K562 (cell line): ENCODE results near the gene ARHGEF26. TPM values are rescaled to one million over a fixed set of nuclear protein-coding genes. Genes with fewer than 3 reads are reported as not detected.

Experiments used
- ATAC-seq: fragments of 200-7000 bp; cut with Tn5 transposase; 3 replicates; pipeline ENCODE4 v1.9.1; 2020; ENCODE audit warnings: moderate library complexity
- BruUV-seq: library from RNA; stranded (reverse); fragments of 400-500 nt; replicated peaks from 2 replicates; lab custom pipeline; 2021; lab: Mats Ljungman, UMichigan
- CTCF ChIA-PET: fragments of 300-600 bp; formaldehyde crosslinking; extraction: SDS; loops from one replicate; lab custom pipeline; 2021; ENCODE audit warnings: low intra/inter-chr PET ratio; lab: Yijun Ruan, JAX
- POLR2A ChIA-PET: fragments of 300-600, 350-650 bp; sonication (Branson Sonifier 250); formaldehyde crosslinking; extraction: SDS; loops from one replicate; lab custom pipeline; 2021; ENCODE audit warnings: antibody characterized with exemption, inconsistent platforms; lab: Yijun Ruan, JAX
- DNase-seq, 4 experiments: peaks; one replicate each; pipeline versions ENCODE4 v3.0.0 to v3.0.0-alpha.2; 2011 to 2018; ENCODE audit warnings: low spot score in 3 of 4, mixed read lengths in 3 of 4; ENCODE audit errors: extremely low read depth in 1 of 4
- FAIRE-seq: peaks from 2 replicates; lab custom pipeline; 2011; peaks lifted over from hg19 to GRCh38; lab: Jason Lieb, UNC
- H2AFZ ChIP-seq: 2 replicates; pipeline ENCODE4 v1.6.0; 2011; ENCODE audit warnings: low read depth, low read length, control low read depth, inconsistent platforms
- H3K27ac ChIP-seq: fragments of 200-600 bp; 3 replicates; pipeline ENCODE4 v1.8.0; 2011; ENCODE audit warnings: low read depth, mild to moderate bottlenecking, control low read depth, inconsistent platforms, low read length, moderate library complexity, mixed read lengths; ENCODE audit errors: extremely low read depth
- H3K27me3 ChIP-seq, 2 experiments: fragments of 300-600 bp in 1 of 2; 2 replicates in 1 of 2; 3 replicates in 1 of 2; pipeline versions ENCODE4 v1.6.0 to v1.8.0; 2011; ENCODE audit warnings: inconsistent platforms in 2 of 2, low read length in 2 of 2, mild to moderate bottlenecking in 1 of 2, mixed read lengths in 1 of 2, moderate library complexity in 1 of 2; ENCODE audit not compliant: control insufficient read depth in 2 of 2, insufficient read depth in 2 of 2
- H3K36me3 ChIP-seq: fragments of 300-600 bp; 3 replicates; pipeline ENCODE4 v1.8.0; 2011; ENCODE audit warnings: mild to moderate bottlenecking, low read length, inconsistent platforms; ENCODE audit not compliant: control insufficient read depth, insufficient read depth
- H3K4me1 ChIP-seq, 2 experiments: fragments of 200-600 bp in 1 of 2; replicated peaks in 1 of 2; 2 replicates in 1 of 2; 3 replicates in 1 of 2; pipeline versions ENCODE4 v1.5.1 to v1.8.0; 2011; ENCODE audit warnings: inconsistent platforms in 2 of 2, low read length in 2 of 2, mild to moderate bottlenecking in 1 of 2, mixed read lengths in 1 of 2, moderate library complexity in 1 of 2; ENCODE audit not compliant: control insufficient read depth in 2 of 2, insufficient read depth in 2 of 2
- H3K4me2 ChIP-seq: 2 replicates; pipeline ENCODE4 v1.6.1; 2011; ENCODE audit warnings: low read length, control low read depth, inconsistent platforms, mixed read lengths; ENCODE audit not compliant: insufficient read depth
- H3K4me3 ChIP-seq: fragments of 200-600 bp; sonication (generic), shearing (Covaris generic); 2 replicates; pipeline ENCODE4 v1.5.1; 2016; ENCODE audit warnings: control low read depth, inconsistent platforms
- H3K79me2 ChIP-seq: fragments of 200-600 bp; 3 replicates; pipeline ENCODE4 v1.8.0; 2011; ENCODE audit warnings: low read length, inconsistent platforms; ENCODE audit not compliant: control insufficient read depth, insufficient read depth
- H3K9ac ChIP-seq, 2 experiments: 2 replicates each; pipeline versions ENCODE4 v1.6.0 to v1.6.1; 2011; ENCODE audit warnings: low read depth in 2 of 2, low read length in 2 of 2, control low read depth in 1 of 2, inconsistent platforms in 1 of 2, mild to moderate bottlenecking in 1 of 2, mixed read lengths in 1 of 2; ENCODE audit not compliant: insufficient read depth in 1 of 2
- H3K9me1 ChIP-seq: one replicate; pipeline ENCODE4 v1.6.0; 2011; ENCODE audit warnings: inconsistent platforms, mild to moderate bottlenecking, low read length, moderate library complexity; ENCODE audit not compliant: control insufficient read depth, insufficient read depth
- H3K9me3 ChIP-seq: replicated peaks from 2 replicates; pipeline ENCODE4 v1.5.1; 2011; ENCODE audit warnings: low read depth, low read length, inconsistent platforms; ENCODE audit not compliant: control insufficient read depth, insufficient read depth
- H4K20me1 ChIP-seq: replicated peaks from 2 replicates; pipeline ENCODE4 v1.6.1; 2011; ENCODE audit warnings: low read length, inconsistent platforms, mixed read lengths; ENCODE audit not compliant: control insufficient read depth, insufficient read depth
- CCAR2 ChIP-seq: fragments of 200-400 bp; formaldehyde crosslinking; IDR thresholded peaks from 2 replicates; pipeline ENCODE4 v1.6.1; 2017; ENCODE audit warnings: mild to moderate bottlenecking, low read depth, low read length
- CHAMP1 ChIP-seq: fragments of 450-650 bp; IDR thresholded peaks from 2 replicates; pipeline ENCODE4 v1.6.1; 2016; ENCODE audit warnings: mild to moderate bottlenecking
- DDX20 ChIP-seq: fragments of 450-650 bp; IDR thresholded peaks from 2 replicates; pipeline ENCODE4 v1.6.1; 2016; ENCODE audit warnings: missing genetic modification characterization, low read depth, mild to moderate bottlenecking, missing compliant biosample characterization, moderate library complexity
- EWSR1 ChIP-seq: fragments of 450-650 bp; IDR thresholded peaks from 2 replicates; pipeline ENCODE4 v1.6.1; 2018; ENCODE audit warnings: borderline replicate concordance, mild to moderate bottlenecking, low read depth, moderate library complexity; ENCODE audit not compliant: partially characterized antibody
- HNRNPLL ChIP-seq: fragments of 200-400 bp; formaldehyde crosslinking; IDR thresholded peaks from 2 replicates; pipeline ENCODE4 v1.6.1; 2017; ENCODE audit warnings: low read length, low read depth, mild to moderate bottlenecking; ENCODE audit not compliant: poor library complexity, severe bottlenecking
- IRF2 ChIP-seq: sonication (generic); formaldehyde crosslinking; IDR thresholded peaks from 2 replicates; pipeline ENCODE4 v1.8.1; 2022; ENCODE audit warnings: mild to moderate bottlenecking, missing genetic modification reagents
- KLF10 ChIP-seq: fragments of 250-450 bp; sonication (Bioruptor Pico); IDR thresholded peaks from 2 replicates; pipeline ENCODE4 v1.6.1; 2021; ENCODE audit warnings: matching md5 sums
- LARP7 ChIP-seq: fragments of 450-650 bp; IDR thresholded peaks from 2 replicates; pipeline ENCODE4 v1.6.1; 2016
- NCOA2 ChIP-seq, 2 experiments: fragments of 450-650 bp; IDR thresholded peaks; 2 replicates each; pipeline ENCODE4 v1.6.1; 2018; ENCODE audit warnings: mild to moderate bottlenecking in 2 of 2, moderate library complexity in 1 of 2; ENCODE audit not compliant: partially characterized antibody in 2 of 2
- NR2C1 ChIP-seq, 2 experiments: fragments of 450-650 bp; IDR thresholded peaks; 2 replicates each; pipeline ENCODE4 v1.6.1; 2017; ENCODE audit warnings: mild to moderate bottlenecking in 2 of 2, antibody characterized with exemption in 1 of 2, inconsistent platforms in 1 of 2, missing compliant biosample characterization in 1 of 2, missing genetic modification characterization in 1 of 2
- NUFIP1 ChIP-seq: fragments of 450-650 bp; IDR thresholded peaks from 2 replicates; pipeline ENCODE4 v1.6.1; 2018; ENCODE audit not compliant: partially characterized antibody
- ZNF445 ChIP-seq: fragments of 250-450 bp; sonication (Bioruptor Pico); IDR thresholded peaks from 2 replicates; pipeline ENCODE4 v1.4.0; 2020; ENCODE audit warnings: low read depth, mild to moderate bottlenecking, moderate library complexity
- ZNF77 ChIP-seq: fragments of 250-450 bp; sonication (Bioruptor Pico); IDR thresholded peaks from 2 replicates; pipeline ENCODE4 v1.5.0; 2020
- ZNF778 ChIP-seq: fragments of 450-650 bp; formaldehyde crosslinking; IDR thresholded peaks from 2 replicates; pipeline ENCODE4 v1.4.0; 2020; ENCODE audit warnings: mild to moderate bottlenecking, moderate library complexity
- WGBS: fragments of 100-300 bp; shearing (Covaris generic); methylation state at CpG from one replicate; pipeline ENCODE4 v1.1.6; 2016; ENCODE audit warnings: low coverage, mixed read lengths; ENCODE audit not compliant: insufficient coverage; ENCODE audit errors: missing lambda C conversion rate; 5-methylcytosine and 5-hydroxymethylcytosine counted together
- in situ Hi-C: fragments of 300-500 bp; cut with MboI; formaldehyde crosslinking; loops from 4 replicates; pipeline ENCODE4 v1.15.0; 2018; ENCODE audit warnings: inconsistent platforms, mixed read lengths
- intact Hi-C: fragments of 100-400 bp; cut with micrococcal nuclease; formaldehyde crosslinking; loops from 2 replicates; pipeline ENCODE4 v1.14.2; 2022
- polyA plus RNA-seq, 8 experiments: library from polyadenylated mRNA; depleted of rRNA in 4 of 8; stranded (reverse) in 5 of 8; unstranded in 3 of 8; fragments of >200 nt; fragmentation: Nextera tagmentation in 2 of 8; fragmentation: Illumina TruSeq in 1 of 8; extraction: Ambion mirVana in 2 of 8; extraction: Trizol in 1 of 8; gene quantifications; 2 replicates each; pipeline versions ENCODE4 v1.2.1 to v1.2.3, GENCODE V29; 2011 to 2014; ENCODE audit warnings: inconsistent platforms in 1 of 8, missing spikeins in 1 of 8
- total RNA-seq, 7 experiments: library from RNA; depleted of rRNA in 6 of 7; stranded (reverse); fragments of >200 nt in 6 of 7; fragmentation: Illumina TruSeq in 2 of 7; extraction: Trizol in 2 of 7; gene quantifications; 2 replicates each; pipeline versions ENCODE4 v1.2.1 to v1.2.3, GENCODE V29; 2011 to 2021; ENCODE audit warnings: low replicate concordance in 1 of 7
- TF ChIP-seq, protein P1 (sequence below): sonication (generic); formaldehyde crosslinking; IDR thresholded peaks from 2 replicates; pipeline ENCODE4 v1.8.1; 2023; ENCODE audit warnings: mild to moderate bottlenecking, missing genetic modification reagents
- TF ChIP-seq, protein P2 (sequence below): sonication (generic); formaldehyde crosslinking; IDR thresholded peaks from 2 replicates; pipeline ENCODE4 v1.4.0; 2020; ENCODE audit warnings: mild to moderate bottlenecking, missing genetic modification reagents

The ARHGEF26 gene
- total and polyA plus RNA-seq, 9 of the 15 experiments (the other 6 are each of a cell fraction or from before 2014, with no cell fraction given): 0.01 to 0.11 (median 0.04) TPM; not detected in 2

DNA sequence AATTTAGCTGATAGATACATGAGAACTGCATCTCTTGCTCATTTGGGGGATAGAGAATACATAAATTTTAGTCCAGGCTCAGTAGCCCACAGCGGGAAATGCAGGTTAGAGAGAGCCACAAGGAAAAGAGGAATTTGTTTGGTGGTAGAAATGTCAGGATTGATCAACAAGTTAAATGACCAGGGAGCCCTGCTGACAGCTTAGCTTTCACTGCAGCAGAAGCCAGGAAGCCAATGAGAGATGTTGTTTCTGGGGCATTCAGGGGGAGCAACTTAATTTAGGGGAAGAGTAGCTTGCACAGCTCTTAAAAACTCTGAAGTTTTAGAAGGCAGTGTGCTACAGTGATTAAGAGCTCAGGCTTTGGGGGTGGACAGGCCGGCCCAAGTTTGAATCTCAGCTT lies 22.7 kb downstream of the ARHGEF26 start (continued):
- no peak for TF ChIP-seq IRF2 (CRISPR knock-in tag)
- no peak for TF ChIP-seq NUFIP1
- no peak for TF ChIP-seq HNRNPLL
- no peak for TF ChIP-seq EWSR1
- TF ChIP-seq, protein P1, sequence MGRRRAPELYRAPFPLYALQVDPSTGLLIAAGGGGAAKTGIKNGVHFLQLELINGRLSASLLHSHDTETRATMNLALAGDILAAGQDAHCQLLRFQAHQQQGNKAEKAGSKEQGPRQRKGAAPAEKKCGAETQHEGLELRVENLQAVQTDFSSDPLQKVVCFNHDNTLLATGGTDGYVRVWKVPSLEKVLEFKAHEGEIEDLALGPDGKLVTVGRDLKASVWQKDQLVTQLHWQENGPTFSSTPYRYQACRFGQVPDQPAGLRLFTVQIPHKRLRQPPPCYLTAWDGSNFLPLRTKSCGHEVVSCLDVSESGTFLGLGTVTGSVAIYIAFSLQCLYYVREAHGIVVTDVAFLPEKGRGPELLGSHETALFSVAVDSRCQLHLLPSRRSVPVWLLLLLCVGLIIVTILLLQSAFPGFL: no peak
- no peak for TF ChIP-seq ZNF77 (CRISPR knock-in tag)

DNA sequence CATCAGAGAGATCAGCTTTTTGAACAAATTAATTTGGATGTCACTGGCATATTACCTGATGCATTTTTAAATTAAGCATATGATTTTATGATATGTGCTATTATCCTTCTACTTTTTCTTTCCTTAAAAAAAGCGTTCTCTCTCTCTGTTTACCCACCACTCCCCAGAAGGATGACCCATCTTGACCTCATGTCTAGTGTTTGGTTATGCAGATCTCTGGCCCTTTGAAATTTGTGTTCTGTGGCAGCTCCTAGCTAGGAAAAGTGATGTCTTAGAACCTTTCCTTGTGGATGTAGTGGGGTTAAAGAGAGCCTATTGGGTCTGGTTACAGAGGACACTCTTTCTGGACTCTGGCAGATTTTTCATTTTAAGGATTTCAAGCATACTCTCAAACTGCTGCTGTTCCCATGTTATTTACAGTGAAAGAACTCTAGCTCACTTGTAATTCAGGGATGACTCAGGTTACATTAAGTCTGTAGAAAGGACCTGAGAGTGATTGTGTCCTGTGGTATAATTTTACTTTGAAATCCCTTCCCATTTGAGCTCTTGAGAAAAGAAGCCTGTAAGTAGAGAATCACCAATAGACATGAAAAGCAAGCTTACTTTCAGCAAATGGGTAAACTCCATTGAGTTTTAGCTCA lies 23.8 kb downstream of the ARHGEF26 start:
- no TSS peak for BruUV-seq
- ATAC-seq (no peak), FAIRE-seq (no peak), DNase-seq (no peak)
- Histone ChIP-seq H4K20me1 (no peaks in the 10 kb centered on the region), H3K79me2 (no peaks in the 10 kb centered on the region), H3K4me2 (no peak overlapping the region), H3K27me3 (no peaks in the 10 kb centered on the region), H3K4me1 (no peaks in the 10 kb centered on the region), H3K4me3 (no peak overlapping the region), H3K9ac (no peak overlapping the region), H3K9me1 (no peaks in the 10 kb centered on the region), H3K9me3 (no peaks in the 10 kb centered on the region), H2AFZ (no peak overlapping the region), H3K36me3 (no peaks in the 10 kb centered on the region), H3K27ac (no peak overlapping the region)
- in situ Hi-C loops (no loop called here), intact Hi-C loops (no loop called here)
- WGBS: 0% methylated on average over 1 of the region's 1 CpG
- ChIA-PET POLR2A (no interaction called here), CTCF (no interaction called here)
- TF ChIP-seq DDX20 (tag) (no peak), ZNF778 (no peak), ZNF445 (no peak), LARP7 (no peak), CHAMP1 (no peak), CCAR2 (no peak), NCOA2 (IDR thresholded peaks at IDR 0.05; ENCODE audit: partially characterized antibody in 2 of 2) (no peak), NR2C1 (IDR thresholded peaks at IDR 0.05) (no peak), NR2C1 (tag; IDR thresholded peaks at IDR 0.05) (no peak), KLF10 (CRISPR knock-in tag) (no peak)
- TF ChIP-seq, protein P2, sequence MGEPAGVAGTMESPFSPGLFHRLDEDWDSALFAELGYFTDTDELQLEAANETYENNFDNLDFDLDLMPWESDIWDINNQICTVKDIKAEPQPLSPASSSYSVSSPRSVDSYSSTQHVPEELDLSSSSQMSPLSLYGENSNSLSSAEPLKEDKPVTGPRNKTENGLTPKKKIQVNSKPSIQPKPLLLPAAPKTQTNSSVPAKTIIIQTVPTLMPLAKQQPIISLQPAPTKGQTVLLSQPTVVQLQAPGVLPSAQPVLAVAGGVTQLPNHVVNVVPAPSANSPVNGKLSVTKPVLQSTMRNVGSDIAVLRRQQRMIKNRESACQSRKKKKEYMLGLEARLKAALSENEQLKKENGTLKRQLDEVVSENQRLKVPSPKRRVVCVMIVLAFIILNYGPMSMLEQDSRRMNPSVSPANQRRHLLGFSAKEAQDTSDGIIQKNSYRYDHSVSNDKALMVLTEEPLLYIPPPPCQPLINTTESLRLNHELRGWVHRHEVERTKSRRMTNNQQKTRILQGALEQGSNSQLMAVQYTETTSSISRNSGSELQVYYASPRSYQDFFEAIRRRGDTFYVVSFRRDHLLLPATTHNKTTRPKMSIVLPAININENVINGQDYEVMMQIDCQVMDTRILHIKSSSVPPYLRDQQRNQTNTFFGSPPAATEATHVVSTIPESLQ (CRISPR knock-in tag): no peak
